ENCODE data around the gene PLSCR4.

PLSCR4 gene

GRCh38 chr3:146177519-146177918 lies 73.4 kb downstream of the PLSCR4 start:
- Histone ChIP-seq H4K20me1 (no peaks in the 10 kb centered on the region), H3K9ac (no peak overlapping the region), H3K9me3 (no peaks in the 10 kb centered on the region), H3K27ac (no peak overlapping the region), H3K4me3 (no peak overlapping the region), H3K4me2 (no peak overlapping the region), H3K27me3 (no peaks in the 10 kb centered on the region), H3K36me3 (no peaks in the 10 kb centered on the region), H3K4me1 (no peaks in the 10 kb centered on the region)
- TF ChIP-seq Cebpa-rat (IDR thresholded peaks at IDR 0.05), result no peak

GRCh38 chr3:146177072-146177471 lies 73.8 kb downstream of the PLSCR4 start:
- Histone ChIP-seq H3K27me3 (no peaks in the 10 kb centered on the region), H3K4me2 (no peak overlapping the region), H3K4me3 (no peak overlapping the region), H3K36me3 (no peaks in the 10 kb centered on the region), H3K27ac (no peak overlapping the region), H3K4me1 (no peaks in the 10 kb centered on the region), H3K9ac (no peak overlapping the region), H4K20me1 (no peaks in the 10 kb centered on the region), H3K9me3 (no peaks in the 10 kb centered on the region)
- no peak for TF ChIP-seq Cebpa-rat (IDR thresholded peaks at IDR 0.05)

- no peak overlapping the region for H3K4me2 ChIP-seq
- H3K27ac ChIP-seq, result no peak overlapping the region
- H4K20me1 ChIP-seq, result no peaks in the 10 kb centered on the region
- no peaks in the 10 kb centered on the region for H3K36me3 ChIP-seq
- H3K4me1 ChIP-seq, result no peaks in the 10 kb centered on the region
- no peak for TF ChIP-seq Cebpa-rat (IDR thresholded peaks at IDR 0.05)
- H3K27me3 ChIP-seq, result no peaks in the 10 kb centered on the region
- no peaks in the 10 kb centered on the region for H3K9me3 ChIP-seq
- H3K4me3 ChIP-seq, result no peak overlapping the region
- H3K9ac ChIP-seq, result no peak overlapping the region
Measured at GRCh38 chr3:146172586-146172985, 78.3 kb downstream of the PLSCR4 start.

- Histone ChIP-seq H3K9me3 (no peaks in the 10 kb centered on the region), H3K27ac (no peak overlapping the region), H3K4me2 (no peak overlapping the region), H3K4me3 (no peak overlapping the region), H4K20me1 (no peaks in the 10 kb centered on the region), H3K27me3 (no peaks in the 10 kb centered on the region), H3K36me3 (no peaks in the 10 kb centered on the region), H3K4me1 (no peaks in the 10 kb centered on the region), H3K9ac (no peak overlapping the region)
- TF ChIP-seq Cebpa-rat (IDR thresholded peaks at IDR 0.05), result no peak
Measured at GRCh38 chr3:146170591-146170990, 80.3 kb downstream of the PLSCR4 start.

GRCh38 chr3:146169891-146170290 lies 81.0 kb downstream of the PLSCR4 start:
- Histone ChIP-seq H3K9me3 (no peaks in the 10 kb centered on the region), H3K4me1 (no peaks in the 10 kb centered on the region), H4K20me1 (no peaks in the 10 kb centered on the region), H3K4me2 (no peak overlapping the region), H3K4me3 (no peak overlapping the region), H3K36me3 (no peaks in the 10 kb centered on the region), H3K27me3 (no peaks in the 10 kb centered on the region), H3K27ac (no peak overlapping the region), H3K9ac (no peak overlapping the region)
- no peak for TF ChIP-seq Cebpa-rat (IDR thresholded peaks at IDR 0.05)

GRCh38 chr3:146166826-146167225 lies 84.1 kb downstream of the PLSCR4 start:
- TF ChIP-seq Cebpa-rat (IDR thresholded peaks at IDR 0.05), result no peak
- 0 out of 2 replicates have a peak, but pooled peaks cover under 1% of the 10 kb centered on the region for H3K9me3 ChIP-seq
- no peaks in the 10 kb centered on the region for H3K27me3 ChIP-seq
- no peaks in the 10 kb centered on the region for H3K36me3 ChIP-seq
- H3K4me3 ChIP-seq, result no peak overlapping the region
- H4K20me1 ChIP-seq, result no peaks in the 10 kb centered on the region
- no peak overlapping the region for H3K4me2 ChIP-seq
- no peak overlapping the region for H3K27ac ChIP-seq
- H3K4me1 ChIP-seq, result no peaks in the 10 kb centered on the region
- H3K9ac ChIP-seq, result no peak overlapping the region

GRCh38 chr3:146166415-146166821 lies 84.5 kb downstream of the PLSCR4 start:
- Histone ChIP-seq H3K9me3 (peaks cover 4% of the 10 kb centered on the region), H3K4me2 (no peak overlapping the region), H3K27me3 (no peaks in the 10 kb centered on the region), H3K4me3 (no peak overlapping the region), H3K36me3 (no peaks in the 10 kb centered on the region), H3K27ac (no peak overlapping the region), H3K4me1 (no peaks in the 10 kb centered on the region), H3K9ac (no peak overlapping the region), H4K20me1 (no peaks in the 10 kb centered on the region)
- TF ChIP-seq Cebpa-rat (IDR thresholded peaks at IDR 0.05), result no peak

GRCh38 chr3:146165877-146166276 lies 85.0 kb downstream of the PLSCR4 start:
- Histone ChIP-seq H3K9ac (no peak overlapping the region), H3K4me2 (no peak overlapping the region), H3K4me1 (no peaks in the 10 kb centered on the region)

GRCh38 chr3:146164971-146165769 lies 85.7 kb downstream of the PLSCR4 start:
- H3K4me1 ChIP-seq, result no peaks in the 10 kb centered on the region
- no peak overlapping the region for H3K27ac ChIP-seq
- no peaks in the 10 kb centered on the region for H3K36me3 ChIP-seq
- H4K20me1 ChIP-seq, result no peaks in the 10 kb centered on the region
- H3K9me3 ChIP-seq, result peaks cover 17% of the 10 kb centered on the region
- H3K9ac ChIP-seq, result no peak overlapping the region
- no peak for TF ChIP-seq Cebpa-rat (IDR thresholded peaks at IDR 0.05)
- no peaks in the 10 kb centered on the region for H3K27me3 ChIP-seq
- H3K4me3 ChIP-seq, result no peak overlapping the region
- no peak overlapping the region for H3K4me2 ChIP-seq

More at GRCh38 chr3:146165877-146166276, 85.0 kb downstream of the PLSCR4 start:
- Histone ChIP-seq H3K9me3 (peaks cover 10% of the 10 kb centered on the region), H3K27me3 (no peaks in the 10 kb centered on the region), H3K4me3 (no peak overlapping the region), H4K20me1 (no peaks in the 10 kb centered on the region), H3K27ac (no peak overlapping the region), H3K36me3 (no peaks in the 10 kb centered on the region)
- no peak for TF ChIP-seq Cebpa-rat (IDR thresholded peaks at IDR 0.05)

- H3K4me3 ChIP-seq, result no peak overlapping the region
- H3K4me1 ChIP-seq, result no peaks in the 10 kb centered on the region
- H3K4me2 ChIP-seq, result no peak overlapping the region
- H3K9ac ChIP-seq, result no peak overlapping the region
- no peaks in the 10 kb centered on the region for H3K27me3 ChIP-seq
- no peaks in the 10 kb centered on the region for H4K20me1 ChIP-seq
- H3K9me3 ChIP-seq, result peaks cover 17% of the 10 kb centered on the region
- H3K27ac ChIP-seq, result no peak overlapping the region
- TF ChIP-seq Cebpa-rat (IDR thresholded peaks at IDR 0.05), result no peak
- H3K36me3 ChIP-seq, result no peaks in the 10 kb centered on the region
Measured at GRCh38 chr3:146164506-146164905, 86.4 kb downstream of the PLSCR4 start.
